Measurements from ENCODE around the gene ARHGAP6.

DNA sequence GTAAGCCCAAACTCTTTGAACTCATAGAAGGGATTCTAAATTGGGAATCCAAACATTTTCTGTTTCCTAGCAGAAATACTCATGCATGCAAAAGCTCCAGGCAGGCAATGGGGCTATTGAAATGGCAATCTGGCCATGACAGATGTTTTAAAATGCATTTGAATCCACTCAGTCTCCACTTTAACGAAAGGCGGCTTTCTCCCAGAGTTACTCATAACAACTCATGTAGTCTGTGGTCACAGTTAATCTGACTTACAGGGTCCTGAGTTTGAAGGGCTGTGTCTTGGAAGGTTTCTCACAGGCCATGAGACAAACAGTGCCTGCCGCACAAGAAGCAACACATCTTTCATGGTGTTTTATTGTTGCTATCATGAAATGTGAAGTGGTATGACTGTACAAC lies 186.8 kb downstream of the ARHGAP6 start:
- TF ChIP-seq, protein P1, sequence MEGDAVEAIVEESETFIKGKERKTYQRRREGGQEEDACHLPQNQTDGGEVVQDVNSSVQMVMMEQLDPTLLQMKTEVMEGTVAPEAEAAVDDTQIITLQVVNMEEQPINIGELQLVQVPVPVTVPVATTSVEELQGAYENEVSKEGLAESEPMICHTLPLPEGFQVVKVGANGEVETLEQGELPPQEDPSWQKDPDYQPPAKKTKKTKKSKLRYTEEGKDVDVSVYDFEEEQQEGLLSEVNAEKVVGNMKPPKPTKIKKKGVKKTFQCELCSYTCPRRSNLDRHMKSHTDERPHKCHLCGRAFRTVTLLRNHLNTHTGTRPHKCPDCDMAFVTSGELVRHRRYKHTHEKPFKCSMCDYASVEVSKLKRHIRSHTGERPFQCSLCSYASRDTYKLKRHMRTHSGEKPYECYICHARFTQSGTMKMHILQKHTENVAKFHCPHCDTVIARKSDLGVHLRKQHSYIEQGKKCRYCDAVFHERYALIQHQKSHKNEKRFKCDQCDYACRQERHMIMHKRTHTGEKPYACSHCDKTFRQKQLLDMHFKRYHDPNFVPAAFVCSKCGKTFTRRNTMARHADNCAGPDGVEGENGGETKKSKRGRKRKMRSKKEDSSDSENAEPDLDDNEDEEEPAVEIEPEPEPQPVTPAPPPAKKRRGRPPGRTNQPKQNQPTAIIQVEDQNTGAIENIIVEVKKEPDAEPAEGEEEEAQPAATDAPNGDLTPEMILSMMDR (IDR thresholded peaks at IDR 0.05), result no peak
- TF ChIP-seq POLR2A (IDR thresholded peaks at IDR 0.05), result no peak

Data from uterus (tissue), 2 donors.